ENCODE results near the gene GLT8D2. TPM values are rescaled to one million over a fixed set of nuclear protein-coding genes. Genes with fewer than 3 reads are reported as not detected.

GLT8D2 gene
- total RNA-seq, 4 donors from 2014 or later, result 0.41 to 4.0 (median 1.1) TPM

GRCh38 chr12:104049278-104049902, 597 bp downstream of the GLT8D2 start:
- peak overlapping the region; percentile 1 to 36 (median 25) for H3K27ac ChIP-seq
- intact Hi-C loops (cut with DNase I; ENCODE audit: low total_unique reads) (no loop called here), in situ Hi-C loops (cut with MboI; ENCODE audit: low sequenced_read_pairs in 4 of 4) (no loop called here)
- TF ChIP-seq CTCF (IDR thresholded peaks at IDR 0.05 in 4 of 5, conservative IDR thresholded peaks at IDR 0.05 in 1 of 5) (no peak), POLR2A (IDR thresholded peaks at IDR 0.05) (no peak)
- no peaks in the 10 kb centered on the region for H3K9me3 ChIP-seq
- H3K4me1 ChIP-seq, result peaks cover 8 to 23% of the 10 kb centered on the region in 2 donors
- H3K4me3 ChIP-seq, result peak overlapping the region; percentile 39 to 54 (median 49)
- no peaks in the 10 kb centered on the region for H3K36me3 ChIP-seq
- ATAC-seq, result peak in 1 of 2 donors; percentile 27
- peaks cover 0 to 7% (median 5%) of the 10 kb centered on the region in 3 donors for H3K27me3 ChIP-seq
- no peak for DNase-seq

- in situ Hi-C loops (cut with MboI; ENCODE audit: low sequenced_read_pairs in 4 of 4) (no loop called here), intact Hi-C loops (cut with DNase I; ENCODE audit: low total_unique reads) (no loop called here)
- ATAC-seq (no peak), DNase-seq (no peak)
- H3K9me3 ChIP-seq, result no peaks in the 10 kb centered on the region
- no peak for TF ChIP-seq CTCF (IDR thresholded peaks at IDR 0.05 in 4 of 5, conservative IDR thresholded peaks at IDR 0.05 in 1 of 5)
- TF ChIP-seq POLR2A (IDR thresholded peaks at IDR 0.05), result no peak
- no peak overlapping the region for H3K27ac ChIP-seq
- no peaks in the 10 kb centered on the region for H3K36me3 ChIP-seq
- peak overlapping the region in 2 of 4 donors; percentile 47 to 51 for H3K4me3 ChIP-seq
- H3K4me1 ChIP-seq, result peaks cover 8 to 23% of the 10 kb centered on the region in 2 donors
- peaks cover 0 to 7% (median 5%) of the 10 kb centered on the region in 3 donors for H3K27me3 ChIP-seq
Observed at GRCh38 chr12:104048811-104049210, 1.2 kb downstream of the GLT8D2 start.

GRCh38 chr12:104048162-104048561, 1.8 kb downstream of the GLT8D2 start:
- Histone ChIP-seq H3K4me1 (peaks cover 8 to 23% of the 10 kb centered on the region in 2 donors), H3K36me3 (no peaks in the 10 kb centered on the region), H3K9me3 (no peaks in the 10 kb centered on the region), H3K4me3 (no peak overlapping the region), H3K27me3 (peaks cover 0 to 7% (median 5%) of the 10 kb centered on the region in 3 donors), H3K27ac (no peak overlapping the region)
- no peak for TF ChIP-seq CTCF (IDR thresholded peaks at IDR 0.05 in 4 of 5, conservative IDR thresholded peaks at IDR 0.05 in 1 of 5)
- in situ Hi-C loops (cut with MboI; ENCODE audit: low sequenced_read_pairs in 4 of 4), result no loop called here
- DNase-seq, result no peak
- intact Hi-C loops (cut with DNase I; ENCODE audit: low total_unique reads), result no loop called here
- no peak for ATAC-seq

- ATAC-seq (no peak), DNase-seq (no peak)
- Histone ChIP-seq H3K36me3 (no peaks in the 10 kb centered on the region), H3K4me3 (no peak overlapping the region), H3K4me1 (peaks cover 8 to 23% of the 10 kb centered on the region in 2 donors), H3K9me3 (no peaks in the 10 kb centered on the region), H3K27ac (no peak overlapping the region), H3K27me3 (peaks cover 0 to 7% (median 5%) of the 10 kb centered on the region in 3 donors)
- in situ Hi-C loops (cut with MboI; ENCODE audit: low sequenced_read_pairs in 4 of 4) (no loop called here), intact Hi-C loops (cut with DNase I; ENCODE audit: low total_unique reads) (no loop called here)
- TF ChIP-seq CTCF (IDR thresholded peaks at IDR 0.05 in 4 of 5, conservative IDR thresholded peaks at IDR 0.05 in 1 of 5) (no peak), POLR2A (IDR thresholded peaks at IDR 0.05) (no peak)
Observed at GRCh38 chr12:104046306-104046705, 3.7 kb downstream of the GLT8D2 start.
